ENCODE data around the gene TBC1D4.
A peak's percentile ranks its signal among the peaks of the same experiment; 100 is the strongest.

Gene TBC1D4

GRCh38 chr13:75505327-75505726 is 23.4 kb upstream of the TBC1D4 start:
- no peak overlapping the region for H3K4me3 ChIP-seq (ENCODE audit: low read depth, low read length)
- in situ Hi-C loops (cut with HindIII; ENCODE audit: low sequenced_read_pairs), result no loop called here
- no peak for TF ChIP-seq CTCF (IDR thresholded peaks at IDR 0.05; ENCODE audit: low read depth, low read length, missing control alignments)
- DNase-seq (ENCODE audit: low read depth), result no peak

GRCh38 chr13:75495938-75496337 is 14.0 kb upstream of the TBC1D4 start:
- no peak overlapping the region for H3K4me3 ChIP-seq (ENCODE audit: low read depth, low read length)
- no peak for TF ChIP-seq CTCF (IDR thresholded peaks at IDR 0.05; ENCODE audit: low read depth, low read length, missing control alignments)
- in situ Hi-C loops (cut with HindIII; ENCODE audit: low sequenced_read_pairs), result no loop called here
- DNase-seq (ENCODE audit: low read depth), result peak; percentile 91

- H3K4me3 ChIP-seq (ENCODE audit: low read depth, low read length), result no peak overlapping the region
- in situ Hi-C loops (cut with HindIII; ENCODE audit: low sequenced_read_pairs), result no loop called here
- no peak for DNase-seq (ENCODE audit: low read depth)
- no peak for TF ChIP-seq CTCF (IDR thresholded peaks at IDR 0.05; ENCODE audit: low read depth, low read length, missing control alignments)
Measured at GRCh38 chr13:75494491-75494890, 12.5 kb upstream of the TBC1D4 start.

DNA sequence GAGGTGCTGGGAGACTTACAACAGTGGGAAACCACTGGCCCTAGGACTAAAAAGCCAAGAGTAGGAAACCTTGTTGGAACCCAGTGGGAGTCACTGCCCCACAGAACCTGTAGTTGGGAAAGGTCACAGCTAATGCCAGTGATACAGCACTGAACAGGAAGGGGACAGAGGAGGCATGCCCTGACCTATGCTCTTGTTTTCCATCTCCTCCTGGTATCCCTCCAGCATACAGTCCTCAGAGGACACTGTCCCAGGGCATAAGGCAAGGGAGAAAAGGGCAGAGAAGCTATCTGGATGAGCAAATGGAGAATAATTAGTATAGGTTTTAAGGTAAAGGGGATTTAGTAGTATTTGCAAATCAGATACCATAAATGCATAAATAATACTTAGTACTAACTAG is 11.2 kb upstream of the TBC1D4 start:
- no peak overlapping the region for H3K4me3 ChIP-seq (ENCODE audit: low read depth, low read length)
- in situ Hi-C loops (cut with HindIII; ENCODE audit: low sequenced_read_pairs), result no loop called here
- TF ChIP-seq CTCF (IDR thresholded peaks at IDR 0.05; ENCODE audit: low read depth, low read length, missing control alignments), result no peak
- DNase-seq (ENCODE audit: low read depth), result no peak

- TF ChIP-seq CTCF (IDR thresholded peaks at IDR 0.05; ENCODE audit: low read depth, low read length, missing control alignments), result no peak
- no peak for DNase-seq (ENCODE audit: low read depth)
- in situ Hi-C loops (cut with HindIII; ENCODE audit: low sequenced_read_pairs), result no loop called here
- no peak overlapping the region for H3K4me3 ChIP-seq (ENCODE audit: low read depth, low read length)
Measured at GRCh38 chr13:75492389-75492788, 10.4 kb upstream of the TBC1D4 start.

GRCh38 chr13:75491376-75491775 is 9.4 kb upstream of the TBC1D4 start:
- DNase-seq (ENCODE audit: low read depth), result no peak
- in situ Hi-C loops (cut with HindIII; ENCODE audit: low sequenced_read_pairs), result no loop called here
- H3K4me3 ChIP-seq (ENCODE audit: low read depth, low read length), result no peak overlapping the region
- no peak for TF ChIP-seq CTCF (IDR thresholded peaks at IDR 0.05; ENCODE audit: low read depth, low read length, missing control alignments)

Measured in astrocyte of the cerebellum (primary cell).